Stimulated activated CD4-positive, alpha-beta T cell treated with anti-CD3 and anti-CD28 coated beads, Interleukin-1b, Interleukin-23, amount 100 ng/mL, for 48 hours (primary cell): ENCODE data around the gene GSK3B.
"Not testable (repeated sequence)": the region's sequence is repeated elsewhere in the genome, so short reads cannot be mapped to it uniquely, and the experiment has no call there.

ENCODE experiments used
- DNase-seq: peaks from one replicate; pipeline ENCODE4 v3.0.0-alpha.2; 2020

GSK3B gene

DNA sequence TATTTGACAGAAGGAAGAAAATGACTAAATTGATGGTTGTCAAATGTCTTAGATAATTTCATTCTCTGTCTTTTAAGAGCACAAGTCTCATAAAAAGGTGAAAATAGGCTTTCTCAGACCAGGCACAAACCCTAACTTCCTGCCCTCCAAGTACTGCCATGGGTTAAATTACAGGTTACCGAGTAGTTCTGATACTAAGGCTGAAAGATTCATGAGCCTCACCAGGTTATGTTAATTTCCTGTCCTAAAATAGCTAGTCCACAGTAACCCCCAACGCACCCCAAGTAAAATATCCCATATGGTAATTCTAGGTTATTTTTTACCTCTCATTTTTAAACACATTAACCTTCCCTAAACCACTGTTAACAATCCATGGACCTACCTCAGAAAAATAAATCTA lies 42.0 kb downstream of the GSK3B start:
- no peak for DNase-seq

DNA sequence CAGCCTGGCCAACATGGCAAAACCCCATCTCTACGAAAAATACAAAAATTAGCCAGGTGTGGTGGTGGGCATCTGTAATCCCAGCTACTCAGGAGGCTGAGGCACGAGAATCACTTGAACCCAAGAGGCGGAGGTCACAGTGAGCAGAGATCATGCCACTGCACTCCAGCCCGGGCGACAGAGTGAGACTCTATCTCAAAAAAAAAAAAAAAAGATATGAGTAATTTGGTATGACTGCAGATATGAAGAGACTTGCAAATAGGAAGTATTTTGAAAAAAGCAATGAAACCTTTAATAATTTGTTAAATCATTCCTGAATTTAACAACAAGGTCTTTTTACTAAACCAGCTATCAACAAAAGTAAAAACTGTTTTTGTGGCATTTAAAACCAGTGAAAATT lies 42.7 kb downstream of the GSK3B start:
- not testable (repeated sequence) for DNase-seq

DNA sequence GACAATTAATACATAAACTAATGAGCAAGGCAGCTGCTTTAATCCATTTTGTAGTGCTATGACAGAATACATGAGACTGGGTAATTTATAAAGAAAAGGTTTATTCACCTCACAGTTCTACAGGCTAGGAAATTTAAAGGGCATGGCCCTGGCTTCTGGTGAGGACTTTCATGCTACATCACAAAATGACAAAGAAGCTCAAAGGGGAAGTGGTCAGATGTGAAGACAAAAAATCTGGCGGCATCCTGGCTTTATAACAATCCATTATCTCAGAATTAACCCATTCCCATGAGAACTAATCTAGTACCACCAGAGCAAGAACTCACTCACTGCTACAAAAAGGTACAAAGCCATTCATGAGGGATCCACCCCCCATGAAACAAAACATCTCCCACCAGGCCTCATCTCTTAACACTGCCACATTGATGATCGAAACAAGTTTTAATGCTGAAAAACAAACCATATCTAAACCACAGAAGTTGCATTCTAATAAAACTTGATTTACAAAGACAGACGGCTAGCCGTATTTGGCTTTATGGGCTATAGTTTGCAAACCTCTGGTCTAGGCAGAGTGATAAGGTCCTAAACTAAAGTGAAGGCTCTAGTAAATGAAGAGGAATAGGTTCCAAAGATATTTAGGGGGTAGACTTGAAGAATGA lies 44.2 kb downstream of the GSK3B start:
- no peak for DNase-seq

DNA sequence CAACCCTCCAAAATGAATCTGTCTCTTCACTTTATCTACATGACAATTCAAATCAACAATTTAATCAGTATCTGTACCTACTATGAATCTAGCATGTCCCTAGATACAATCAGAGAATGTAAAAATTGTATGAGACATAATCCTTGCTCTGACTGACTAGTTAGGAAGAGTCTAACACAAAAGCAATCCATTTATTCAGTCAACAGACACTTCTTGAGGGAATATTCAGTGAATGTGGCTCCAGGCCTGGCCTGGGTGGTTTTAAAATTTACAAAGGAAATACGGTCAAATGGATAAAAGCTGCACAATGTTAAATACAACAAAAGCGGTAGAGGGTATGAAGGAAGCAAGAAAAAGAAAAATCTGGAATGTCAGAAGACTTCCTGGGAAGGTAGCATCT lies 45.2 kb downstream of the GSK3B start:
- DNase-seq, result no peak

DNA sequence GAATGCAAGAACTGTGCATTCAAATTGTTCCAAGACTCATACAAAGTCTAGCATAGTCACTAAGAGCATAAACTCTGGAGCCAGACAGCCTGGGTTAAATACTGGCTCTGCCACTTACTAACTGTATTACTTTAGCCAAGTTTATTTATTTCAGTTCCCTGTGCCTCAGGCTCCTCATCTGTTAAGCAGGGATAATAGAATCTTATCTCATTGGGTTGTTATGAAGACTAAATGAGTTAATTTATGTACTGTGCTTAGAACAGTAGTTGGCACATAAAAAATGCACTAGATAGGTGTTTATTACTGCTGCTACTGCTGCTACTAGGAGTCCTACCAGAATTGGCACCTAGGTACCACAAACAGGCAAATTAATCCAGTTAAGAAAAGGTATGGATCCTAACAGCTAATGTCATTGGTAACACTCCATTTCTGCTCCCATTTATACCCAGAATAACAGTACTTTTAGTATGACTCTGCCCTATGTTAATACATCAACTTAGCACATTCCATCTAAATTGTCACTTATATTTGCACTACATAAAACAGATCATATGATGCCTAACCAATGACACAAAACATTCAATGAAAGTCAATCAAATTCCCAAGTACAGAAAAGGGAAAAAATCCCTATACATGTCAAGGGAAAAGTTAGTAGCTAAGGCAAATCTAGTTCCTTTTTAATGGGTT lies 45.7 kb downstream of the GSK3B start:
- no peak for DNase-seq

DNA sequence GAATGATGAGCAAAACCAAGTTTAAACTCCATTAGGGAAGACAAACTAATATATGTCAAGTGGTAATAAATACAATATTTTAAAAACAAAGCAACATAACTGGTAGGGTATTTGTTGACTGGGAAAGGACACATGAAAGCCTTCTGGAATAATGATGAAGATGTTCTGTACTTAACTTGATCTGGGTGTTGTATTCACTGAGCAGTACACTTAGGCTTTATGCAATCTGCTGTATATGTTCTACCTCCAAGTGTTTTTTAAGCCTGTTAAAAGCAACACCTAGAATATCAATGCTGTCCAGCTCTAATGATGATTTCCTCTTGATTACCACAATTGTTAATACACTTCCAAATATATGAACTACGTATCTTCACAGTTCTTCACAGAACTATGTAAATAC lies 46.6 kb downstream of the GSK3B start:
- DNase-seq, result no peak

DNA sequence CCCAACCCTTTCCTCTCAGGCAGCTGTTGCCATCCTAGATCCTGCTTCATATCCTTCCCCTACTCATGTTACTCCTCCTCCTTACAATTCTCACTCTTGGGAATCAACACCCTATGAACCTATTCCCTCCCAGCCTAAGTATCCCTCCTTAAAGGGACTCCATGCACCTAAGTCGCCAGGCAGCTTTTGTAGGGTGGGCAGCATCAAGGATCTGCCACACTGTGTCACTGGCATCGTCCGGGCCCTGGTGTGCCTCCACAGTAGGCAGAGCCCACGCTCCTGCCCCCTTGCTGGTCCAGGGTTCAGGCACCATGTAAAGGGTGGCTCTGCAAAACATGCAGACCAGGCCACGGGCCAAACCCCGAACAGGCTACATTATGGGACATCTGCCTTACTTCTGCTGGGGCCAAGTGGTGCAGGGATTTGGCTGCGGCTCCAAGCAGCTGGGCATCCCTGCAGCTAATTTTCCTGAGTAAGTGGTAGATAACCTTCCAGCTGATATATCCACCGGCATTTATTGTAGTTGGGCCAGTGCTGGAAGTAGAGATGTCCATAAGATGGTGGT lies 53.4 kb downstream of the GSK3B start:
- DNase-seq, result no peak

DNA sequence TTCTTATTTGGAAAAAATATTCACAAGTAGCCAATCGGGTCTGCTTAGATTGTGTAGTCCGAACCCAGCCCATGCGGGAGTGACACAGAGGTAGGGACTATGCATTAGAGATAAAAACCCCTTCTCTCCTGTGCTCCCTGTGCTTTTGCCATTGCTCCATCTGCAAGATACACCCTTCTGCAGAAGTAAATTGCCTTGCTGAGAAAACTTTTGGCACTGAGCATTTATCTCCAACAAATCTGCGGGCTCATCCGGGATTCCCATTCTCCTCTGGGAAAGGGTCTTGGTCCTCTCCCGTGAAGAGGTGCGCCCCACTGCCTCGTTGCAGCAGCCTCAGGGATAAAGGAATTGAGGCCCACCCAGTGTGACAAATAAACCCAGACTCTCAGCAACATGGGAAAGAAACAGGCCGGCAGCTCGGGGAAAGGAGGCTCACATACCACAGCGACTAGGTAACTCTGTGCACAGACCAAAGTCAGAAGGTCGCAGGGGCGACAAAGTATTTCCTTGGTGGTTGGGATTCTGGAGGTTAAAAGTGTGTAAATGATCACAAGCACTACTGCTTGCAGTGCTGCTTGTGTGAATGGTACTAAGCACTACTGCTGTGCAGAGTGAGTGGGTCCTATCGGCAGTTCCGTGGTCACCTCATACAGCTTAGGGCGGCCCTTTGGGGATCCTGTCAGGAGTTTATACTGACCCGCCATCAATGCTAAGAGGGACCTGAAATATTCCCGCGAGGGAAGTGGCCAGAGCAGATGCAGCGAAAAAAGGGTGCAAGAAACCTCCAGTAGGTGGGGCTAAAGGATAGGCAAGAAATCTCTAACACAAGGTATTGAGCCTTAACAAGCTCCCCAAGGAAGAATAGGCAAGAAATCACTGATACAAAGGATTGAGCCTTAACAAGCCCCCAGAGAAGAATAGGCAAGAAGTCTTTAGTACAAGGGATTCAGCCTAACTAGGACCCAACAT lies 54.3 kb downstream of the GSK3B start:
- DNase-seq, result no peak

DNA sequence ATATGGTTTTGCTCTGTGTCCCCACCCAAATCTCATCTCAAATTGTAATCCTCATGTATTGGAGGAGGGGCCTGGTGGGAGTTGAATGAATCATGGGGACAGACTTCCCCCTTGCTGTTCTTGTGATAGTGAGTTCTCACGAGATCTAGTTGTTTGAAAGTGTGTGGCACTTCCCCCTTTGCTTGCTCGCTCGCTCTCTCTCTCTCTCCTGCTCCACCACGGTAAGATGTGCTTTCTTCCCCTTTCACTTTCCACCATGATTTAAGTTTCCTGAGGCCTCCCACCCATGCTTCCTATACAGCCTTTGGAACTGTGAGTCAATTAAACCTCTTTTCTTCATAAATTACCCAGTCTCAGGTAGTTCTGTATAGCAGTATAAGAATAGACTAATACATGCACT lies 60.7 kb downstream of the GSK3B start:
- no peak for DNase-seq

DNA sequence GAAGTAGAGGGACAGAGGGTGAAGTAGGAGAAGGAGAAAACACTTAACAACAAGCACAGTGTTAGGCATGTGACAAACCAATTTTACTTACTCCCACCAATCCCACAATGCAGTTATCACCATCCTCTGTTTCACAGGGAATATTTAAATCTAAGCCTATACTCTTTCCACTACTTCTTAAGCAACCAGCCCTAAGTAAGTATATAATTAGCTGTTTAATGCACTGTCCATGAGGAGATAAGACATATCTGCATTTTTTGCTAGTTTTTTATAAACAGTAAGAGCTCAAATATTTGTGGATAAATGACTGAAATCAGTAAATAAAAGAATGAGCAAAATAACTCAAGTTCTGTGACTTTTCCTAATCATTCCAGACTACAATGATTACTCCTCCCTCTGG lies 62.7 kb downstream of the GSK3B start:
- DNase-seq, result no peak

DNA sequence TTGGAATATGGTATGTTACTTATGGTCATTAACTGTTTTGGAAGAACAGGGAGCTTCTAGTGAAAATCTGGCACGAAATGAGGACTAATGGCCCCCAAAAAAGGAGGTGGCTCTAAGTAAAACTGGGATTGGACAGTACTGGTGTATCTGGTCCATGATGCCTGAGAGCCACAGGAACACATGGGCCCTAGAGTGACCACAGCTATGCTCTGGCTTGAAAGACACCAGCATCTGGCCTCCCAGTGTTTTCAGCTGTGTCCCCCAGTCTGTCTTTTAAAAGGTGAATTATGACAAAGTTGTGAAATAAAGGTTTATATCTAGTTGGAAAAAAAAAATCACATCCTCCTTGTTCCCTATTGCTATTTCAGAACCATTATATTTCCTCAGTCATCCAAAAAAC lies 64.5 kb downstream of the GSK3B start:
- no peak for DNase-seq

DNA sequence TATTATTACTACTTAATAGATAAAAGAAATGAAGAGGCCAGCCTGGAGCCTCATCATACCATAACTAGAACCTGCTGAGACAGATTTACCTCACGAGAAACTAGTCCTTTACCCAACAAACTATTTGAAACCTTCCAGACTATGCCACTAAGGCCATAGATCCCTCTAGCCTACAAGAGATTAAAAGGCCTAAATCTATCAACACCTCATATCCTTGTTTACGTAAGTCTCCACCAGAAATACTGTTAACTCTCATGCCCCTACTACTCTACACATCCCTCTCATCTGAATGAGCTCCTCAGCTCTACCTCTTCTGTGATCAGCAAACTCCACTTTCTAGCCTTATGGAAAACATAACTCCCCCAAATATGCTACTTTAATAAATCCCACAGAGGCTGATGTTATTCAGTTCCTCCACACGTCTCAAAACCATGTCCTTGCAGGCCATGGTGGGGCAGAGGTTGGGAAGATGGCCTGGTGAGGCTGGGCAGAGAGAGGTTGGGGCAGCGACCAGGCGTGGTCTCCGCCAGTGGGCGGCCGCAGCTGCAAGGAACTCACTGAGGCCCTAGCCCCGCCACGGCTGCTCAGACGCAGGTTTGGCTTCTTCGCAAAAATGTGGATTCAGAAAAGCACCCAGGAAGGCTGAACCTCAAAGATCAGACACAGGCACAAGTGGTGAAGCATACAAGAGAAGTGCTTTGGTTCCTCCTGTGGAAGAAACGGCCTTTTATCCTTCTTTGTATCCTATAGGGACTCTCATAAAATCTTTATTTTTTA lies 65.8 kb downstream of the GSK3B start:
- DNase-seq, result no peak

DNA sequence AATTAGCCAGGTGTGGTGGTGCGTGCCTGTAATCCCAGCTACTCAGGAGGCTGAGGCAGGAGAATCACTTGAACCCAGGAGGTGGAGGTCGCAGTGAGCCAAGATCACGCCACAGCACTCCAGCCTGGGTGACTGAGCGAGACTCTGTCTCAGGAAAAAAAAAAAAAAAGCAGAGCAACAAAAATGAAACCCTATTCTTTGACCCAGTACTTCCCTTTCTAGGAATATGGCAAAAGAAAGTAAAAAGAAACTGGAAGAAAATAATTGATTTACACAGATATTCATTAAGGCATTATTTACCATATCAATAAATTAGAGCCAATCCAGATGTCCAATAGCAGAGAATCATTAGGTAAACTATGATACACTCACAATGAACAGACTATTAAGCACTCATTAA lies 67.0 kb downstream of the GSK3B start:
- DNase-seq, result no peak

DNA sequence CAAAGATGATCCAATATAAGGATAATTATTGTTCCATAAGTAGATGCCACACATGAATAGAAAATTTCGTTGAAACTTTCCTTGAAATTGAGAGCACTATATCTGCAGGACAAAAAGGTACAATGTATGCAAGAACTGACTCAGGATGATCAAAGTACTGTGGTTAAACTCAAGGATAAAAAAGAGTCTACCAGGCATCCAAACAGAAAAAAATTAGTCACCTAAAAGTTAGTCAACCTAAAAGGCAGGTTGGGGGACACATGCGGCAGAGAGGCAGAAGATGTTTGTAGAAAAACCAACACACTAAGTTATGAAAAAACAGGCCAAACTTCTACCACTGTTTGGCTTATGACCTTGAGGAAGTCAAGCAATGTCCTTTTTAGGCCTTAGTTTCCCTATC lies 68.7 kb downstream of the GSK3B start:
- no peak for DNase-seq

DNA sequence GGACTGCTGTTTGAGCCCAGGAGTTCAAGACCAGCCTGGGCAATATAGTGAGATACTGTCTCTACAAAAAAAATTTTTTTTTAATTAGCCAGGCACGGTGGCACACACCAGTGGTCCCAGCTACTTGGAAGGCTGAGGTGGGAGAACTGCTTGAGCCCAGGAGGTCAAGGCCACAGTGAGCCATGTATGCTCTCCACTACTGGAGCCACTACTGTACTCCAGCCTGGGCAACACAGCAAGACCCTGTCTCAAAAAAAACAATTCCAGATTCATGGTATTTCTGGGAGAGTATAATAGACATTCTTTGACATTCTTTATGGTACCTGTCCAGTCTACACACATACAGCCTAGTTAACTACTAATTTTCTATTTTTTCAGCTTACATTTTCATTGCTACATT lies 70.1 kb downstream of the GSK3B start:
- DNase-seq, result no peak

DNA sequence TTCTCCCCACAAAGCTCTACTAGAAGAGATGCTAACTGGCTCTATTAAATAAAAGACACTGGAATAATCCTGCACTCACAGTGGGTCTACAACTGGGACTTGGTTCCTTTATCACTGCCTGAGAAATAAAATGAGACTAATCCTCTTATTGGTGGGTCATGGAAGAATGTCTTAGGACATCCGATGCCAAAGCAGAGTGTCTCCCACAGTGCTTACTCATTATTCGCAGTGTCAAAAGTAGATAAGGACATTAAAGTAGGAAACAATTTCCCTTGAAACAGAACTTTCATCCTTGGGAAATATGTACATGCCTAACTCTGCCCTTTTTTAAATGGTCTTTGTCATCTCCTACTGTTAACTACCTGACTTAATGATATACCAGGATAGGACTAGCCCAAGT lies 71.5 kb downstream of the GSK3B start:
- no peak for DNase-seq

DNA sequence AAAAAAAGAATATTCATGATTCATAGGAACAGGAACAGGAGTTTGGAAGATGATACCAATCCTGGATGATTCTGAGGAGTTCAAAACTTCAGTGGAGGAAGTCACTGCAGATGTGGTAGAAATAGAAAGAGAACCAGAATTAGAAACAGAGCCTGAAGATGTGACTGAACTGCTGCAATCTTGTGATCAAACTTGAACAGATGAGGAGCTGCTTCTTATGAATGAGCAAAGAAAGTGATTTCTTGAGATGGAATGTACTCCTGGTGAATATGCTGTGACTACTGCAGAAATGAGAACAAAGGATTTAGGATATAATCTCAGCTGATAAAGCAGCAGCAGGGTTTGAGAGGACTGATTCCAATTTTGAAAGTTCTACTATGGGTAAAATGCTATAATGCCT lies 72.7 kb downstream of the GSK3B start:
- DNase-seq, result no peak

DNA sequence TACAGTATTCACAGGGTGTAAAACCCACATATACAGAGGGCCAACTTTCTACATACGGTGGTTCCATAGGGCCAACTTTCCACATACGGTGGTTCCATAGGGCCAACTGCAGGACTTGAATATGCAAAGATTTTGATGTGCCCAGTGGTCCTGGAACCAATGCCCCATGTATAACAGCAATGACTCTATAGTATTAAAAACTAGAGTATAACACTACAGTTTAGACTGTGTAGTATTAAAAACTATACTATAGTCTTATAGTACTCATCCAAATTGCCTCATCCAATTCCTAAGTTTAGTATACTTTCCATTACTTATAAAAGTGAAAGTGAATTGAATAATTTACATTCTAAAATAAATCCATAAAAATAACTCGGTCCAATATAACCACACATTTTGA lies 75.9 kb downstream of the GSK3B start:
- no peak for DNase-seq

DNA sequence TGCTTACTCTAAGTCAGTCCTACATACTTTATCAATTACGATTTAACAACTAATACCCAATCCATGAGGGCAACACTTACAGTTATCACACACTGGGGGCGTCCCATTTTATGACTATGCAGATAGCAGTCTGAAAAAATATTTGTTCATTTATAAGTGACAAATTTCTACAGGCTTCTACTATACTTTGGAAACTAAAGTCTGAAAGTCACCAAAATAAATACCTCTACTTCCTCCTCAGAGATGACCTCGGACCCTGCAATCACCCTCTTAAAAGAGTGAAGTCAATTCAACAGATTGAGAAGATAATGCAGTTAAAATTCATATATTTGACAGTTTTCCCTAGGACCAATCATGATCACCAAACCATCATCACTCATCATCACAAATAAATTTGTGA lies 76.6 kb downstream of the GSK3B start:
- DNase-seq, result no peak

DNA sequence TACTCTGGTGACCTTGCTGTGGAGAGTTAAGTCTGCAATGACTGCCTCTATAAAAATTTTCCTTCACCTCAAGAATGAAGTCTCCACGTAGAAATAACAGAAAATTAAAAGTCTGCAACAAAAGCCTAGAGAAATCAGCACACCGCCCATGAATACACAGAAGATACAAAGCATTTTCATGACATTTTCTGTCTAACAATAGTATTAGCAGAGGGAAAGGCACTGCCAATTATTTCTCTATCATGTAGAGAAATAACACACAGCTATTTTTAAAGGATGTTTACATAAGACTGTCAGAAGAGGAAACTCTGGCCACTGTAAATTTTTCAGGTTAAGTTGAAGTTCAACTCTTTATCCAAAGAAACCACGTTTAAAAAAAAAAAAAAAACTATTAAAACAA lies 80.8 kb downstream of the GSK3B start:
- no peak for DNase-seq

DNA sequence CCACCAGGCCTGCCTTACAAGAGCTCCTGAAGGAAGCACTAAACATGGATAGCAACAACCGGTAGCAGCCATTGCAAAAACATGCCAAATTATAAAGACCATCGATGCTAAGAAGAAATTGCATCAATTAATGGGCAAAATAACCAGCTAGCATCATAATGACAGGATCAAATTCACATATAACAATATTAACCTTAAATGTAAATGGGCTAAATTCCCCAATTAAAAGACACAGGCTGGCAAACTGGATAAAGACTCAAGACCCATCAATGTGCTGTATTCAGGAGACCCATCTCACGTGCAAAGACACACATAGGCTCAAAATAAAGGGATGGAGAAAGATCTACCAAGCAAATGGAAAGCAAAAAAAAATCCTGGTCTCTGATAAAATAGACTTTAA lies 88.5 kb downstream of the GSK3B start:
- not testable (repeated sequence) for DNase-seq

DNA sequence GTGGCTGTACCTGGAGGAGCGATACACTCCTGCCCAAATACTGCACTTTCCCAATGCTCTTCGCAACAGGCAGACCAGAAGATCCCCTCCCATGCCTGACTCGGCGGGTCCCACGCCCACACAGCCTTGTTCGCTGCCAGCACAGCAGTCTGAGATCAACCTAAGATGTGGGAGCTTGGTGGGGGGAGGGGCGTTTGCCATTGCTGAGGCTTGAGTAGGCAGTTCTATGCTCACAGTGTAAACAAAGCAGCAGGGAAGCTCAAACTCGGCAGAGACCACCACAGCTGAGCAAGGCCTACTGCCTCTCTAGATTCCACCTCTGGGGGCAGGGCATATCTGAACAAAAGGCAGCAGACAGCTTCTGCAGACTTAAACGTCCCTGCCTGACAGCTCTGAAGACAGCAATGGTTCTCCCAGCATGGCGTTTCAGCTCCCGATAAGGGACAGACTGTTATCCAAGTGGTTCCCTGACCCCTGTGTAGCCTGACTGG lies 90.2 kb downstream of the GSK3B start:
- DNase-seq, result peak; percentile 19

DNA sequence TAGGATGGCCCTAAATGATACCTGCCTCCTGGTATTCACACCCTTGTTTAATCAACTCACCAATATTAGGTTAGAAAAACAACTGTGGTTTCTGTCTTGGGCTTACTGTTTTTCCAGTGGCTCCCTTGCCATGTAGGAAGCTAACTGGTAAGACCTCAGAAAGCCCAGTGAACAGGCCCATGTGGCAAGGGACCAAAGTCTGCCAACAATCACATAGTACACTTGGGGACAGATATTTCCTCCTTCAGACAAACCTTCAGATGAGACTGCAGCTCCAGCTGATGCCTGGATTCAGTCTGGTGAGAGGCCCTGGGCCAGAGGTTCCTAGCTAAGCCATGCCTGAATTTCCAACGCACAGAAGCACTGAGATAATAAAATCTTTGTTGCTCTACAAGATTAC lies 96.1 kb downstream of the GSK3B start:
- DNase-seq, result no peak
